NCI-H82 treated with DMSO at 0.1 percent for 48 hours (cell line): Measurements from ENCODE around the gene ASMTL.
"Not testable (repeated sequence)": the region's sequence is repeated elsewhere in the genome, so short reads cannot be mapped to it uniquely, and the experiment has no call there.

Experiments used
- DNase-seq: peaks from one replicate; lab custom pipeline; 2025; ENCODE audit not compliant: unreplicated experiment; lab: John Stamatoyannopoulos, UW

Gene ASMTL

GRCh38 chrX:1391707-1392375 lies 60.9 kb downstream of the ASMTL start, which contains the start of gene SLC25A6:
Gene SLC25A6 (minus strand): TSS chrX:1392113. CDS start chrX:1392009, 104 bp downstream.
- no peak for DNase-seq

GRCh38 chrX:1391370-1391706 lies 61.4 kb downstream of the ASMTL start:
- no peak for DNase-seq

- no peak for DNase-seq
Measured at GRCh38 chrX:1390621-1391369, 61.9 kb downstream of the ASMTL start.

GRCh38 chrX:1389993-1390285 lies 62.8 kb downstream of the ASMTL start:
- DNase-seq, result no peak

DNA sequence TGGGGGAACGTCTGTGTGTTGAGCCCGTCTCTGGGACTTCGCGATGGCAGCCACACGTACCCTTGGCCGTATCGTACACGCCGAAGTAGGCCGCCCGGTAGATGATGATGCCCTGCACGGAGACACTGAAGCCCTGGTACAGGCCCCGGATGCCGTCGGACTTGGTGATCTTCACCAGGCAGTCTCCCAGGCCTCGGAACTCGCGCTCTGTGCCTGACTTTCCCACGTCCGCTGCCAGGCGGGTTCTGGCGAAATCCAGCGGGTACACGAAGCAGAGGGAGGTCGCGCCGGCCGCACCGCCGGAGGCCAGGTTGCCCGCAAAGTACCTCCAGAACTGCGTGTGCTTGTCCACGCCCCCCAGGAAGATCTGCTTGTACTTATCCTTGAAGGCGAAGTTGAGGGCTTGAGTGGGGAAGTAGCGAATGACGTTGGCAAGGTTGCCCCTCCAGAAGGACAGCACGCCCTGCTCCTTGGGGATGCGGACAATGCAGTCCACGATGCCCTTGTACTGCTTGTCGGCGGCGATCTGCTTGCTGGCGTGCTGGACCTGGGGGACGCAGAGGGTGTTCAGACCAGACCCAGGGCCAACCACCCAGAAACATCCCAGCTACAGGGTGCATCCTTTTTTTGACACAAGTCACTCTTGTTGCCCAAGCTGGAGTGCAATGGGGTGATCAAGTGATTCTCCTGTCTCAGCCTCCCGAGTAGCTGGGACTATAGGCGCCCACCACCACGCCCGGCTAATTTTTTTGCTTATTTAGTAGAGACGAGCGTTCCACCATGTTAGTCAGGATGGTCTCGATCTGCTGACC lies 63.3 kb downstream of the ASMTL start:
- DNase-seq, result no peak

GRCh38 chrX:1388651-1389050 lies 64.1 kb downstream of the ASMTL start:
- DNase-seq, result no peak

- no peak for DNase-seq
Measured at GRCh38 chrX:1387141-1387776, 65.5 kb downstream of the ASMTL start.

DNA sequence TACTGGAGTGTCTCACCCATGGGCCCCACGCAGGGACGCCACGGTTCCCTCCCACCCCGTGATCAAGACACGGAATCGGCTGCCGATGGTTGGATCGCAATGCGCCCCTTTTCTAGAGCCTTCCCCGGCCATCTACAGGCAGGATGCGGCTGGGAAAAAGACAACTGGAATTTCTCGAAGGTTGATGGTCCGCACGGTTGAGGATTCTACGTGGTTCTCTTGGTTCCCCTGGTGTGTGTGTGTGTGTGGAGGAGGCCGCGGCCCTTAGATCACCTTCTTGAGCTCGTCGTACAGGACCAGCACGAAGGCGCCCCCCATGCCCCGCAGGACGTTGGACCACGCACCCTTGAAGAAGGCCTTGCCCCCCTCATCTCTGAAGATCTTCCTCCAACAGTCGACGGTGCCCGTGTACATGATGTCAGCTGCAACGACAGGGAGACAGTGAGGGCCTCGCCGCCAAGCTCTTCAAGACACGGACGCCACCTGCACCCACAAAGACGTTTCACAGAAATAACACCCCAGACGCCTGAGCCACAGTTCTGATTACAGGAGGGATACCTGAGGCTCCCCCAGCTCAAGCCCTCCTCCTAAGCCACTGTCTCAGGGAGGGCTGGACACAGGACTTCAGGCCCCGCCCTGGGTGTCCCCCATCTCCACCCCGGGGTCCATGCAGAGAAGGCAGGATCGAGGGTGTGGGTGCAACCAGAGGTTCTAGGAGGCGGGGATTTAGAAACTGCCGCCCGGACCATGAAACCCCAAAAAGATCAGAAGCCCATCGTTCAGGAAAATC lies 66.2 kb downstream of the ASMTL start:
- no peak for DNase-seq

- no peak for DNase-seq
Measured at GRCh38 chrX:1385253-1386223, 67.2 kb downstream of the ASMTL start.

GRCh38 chrX:1384658-1385252 lies 68.0 kb downstream of the ASMTL start:
- no peak for DNase-seq

- DNase-seq, result no peak
Measured at GRCh38 chrX:1380672-1381233, 72.0 kb downstream of the ASMTL start.

GRCh38 chrX:1378306-1378759 lies 74.4 kb downstream of the ASMTL start:
- no peak for DNase-seq

DNA sequence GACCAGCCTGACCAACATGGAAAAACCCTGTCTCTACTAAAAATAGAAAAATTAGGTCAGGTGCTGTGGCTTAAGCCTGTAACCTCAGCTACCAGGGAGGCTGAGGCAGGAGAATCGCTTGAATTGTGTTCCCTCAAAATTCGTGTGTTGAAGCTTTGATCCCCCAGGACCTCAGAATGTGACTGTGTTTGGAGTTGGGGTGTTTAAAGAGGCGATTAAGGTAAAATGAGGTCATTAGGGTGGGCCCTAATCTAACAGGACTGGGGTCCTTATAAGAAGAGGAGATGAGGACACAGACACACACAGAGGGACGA lies 84.4 kb downstream of the ASMTL start:
- DNase-seq, result no peak

- DNase-seq, result not testable (repeated sequence)
Measured at GRCh38 chrX:1366363-1366762, 86.3 kb downstream of the ASMTL start.

DNA sequence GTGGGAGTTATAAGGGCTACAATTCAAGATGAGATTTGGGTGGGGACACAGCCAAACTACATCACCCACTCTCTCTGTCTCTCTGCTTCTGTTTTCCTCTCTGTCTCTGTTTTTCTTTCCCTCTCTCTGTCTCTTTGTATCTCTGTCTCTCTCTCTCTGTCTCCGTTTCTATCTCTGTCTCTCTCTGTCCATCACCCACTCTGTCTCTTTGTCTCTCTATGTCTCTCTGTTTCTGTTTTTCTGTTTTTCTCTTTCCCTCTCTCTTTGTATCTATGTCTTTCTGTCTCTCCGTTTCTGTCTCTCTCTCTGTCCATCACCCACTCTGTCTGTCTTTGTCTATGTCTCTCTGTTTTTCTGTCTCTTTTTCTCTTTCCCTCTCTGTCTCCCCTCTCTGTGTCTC lies 90.8 kb downstream of the ASMTL start:
- DNase-seq, result no peak

DNA sequence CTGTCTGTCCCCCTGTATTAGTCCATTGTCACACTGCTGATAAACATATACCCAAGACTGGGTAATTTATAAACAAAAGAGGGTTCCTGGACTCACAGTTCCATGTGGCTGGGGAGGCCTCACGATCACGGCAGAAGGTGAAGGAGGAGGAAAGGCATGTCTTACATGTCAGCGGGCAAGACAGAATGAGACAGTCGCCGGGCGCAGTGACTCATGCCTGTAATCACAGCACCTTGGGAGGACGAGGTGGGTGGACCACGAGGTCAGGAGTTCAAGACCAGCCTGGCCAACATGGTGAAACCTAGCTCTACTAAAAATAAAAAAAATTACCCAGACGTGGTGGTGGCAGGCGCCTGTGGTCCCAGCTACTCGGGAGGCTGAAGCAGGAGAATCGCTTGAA lies 91.4 kb downstream of the ASMTL start:
- no peak for DNase-seq

GRCh38 chrX:1360171-1360570 lies 92.5 kb downstream of the ASMTL start:
- no peak for DNase-seq

DNA sequence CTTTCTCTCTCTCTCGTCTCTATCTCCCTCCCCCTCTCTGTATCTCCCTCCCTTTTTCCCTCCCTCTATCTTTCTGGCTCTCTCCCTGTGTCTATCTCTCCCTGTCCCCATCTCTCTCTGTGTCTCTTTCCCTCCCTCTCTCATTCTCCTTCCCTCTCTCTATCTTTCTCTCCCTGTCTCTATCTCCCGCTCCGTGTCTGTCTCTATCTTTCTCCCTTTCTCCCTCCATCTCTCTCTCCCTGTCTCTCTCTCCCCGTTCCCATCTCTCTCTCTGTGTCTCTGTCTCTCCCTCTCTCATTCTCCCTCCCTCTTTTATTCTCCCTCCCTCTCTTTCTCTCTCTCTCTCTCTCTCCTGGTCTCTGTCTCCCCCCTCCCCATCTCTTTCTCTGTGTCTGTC lies 93.2 kb downstream of the ASMTL start:
- no peak for DNase-seq
